ENCODE results near the gene PADI2. TPM values are rescaled to one million over a fixed set of nuclear protein-coding genes. Genes with fewer than 3 reads are reported as not detected.
A peak's percentile ranks its signal among the peaks of the same experiment; 100 is the strongest.

The PADI2 gene
- total RNA-seq, 1 experiment from 2014 or later: 14.0 TPM

DNA sequence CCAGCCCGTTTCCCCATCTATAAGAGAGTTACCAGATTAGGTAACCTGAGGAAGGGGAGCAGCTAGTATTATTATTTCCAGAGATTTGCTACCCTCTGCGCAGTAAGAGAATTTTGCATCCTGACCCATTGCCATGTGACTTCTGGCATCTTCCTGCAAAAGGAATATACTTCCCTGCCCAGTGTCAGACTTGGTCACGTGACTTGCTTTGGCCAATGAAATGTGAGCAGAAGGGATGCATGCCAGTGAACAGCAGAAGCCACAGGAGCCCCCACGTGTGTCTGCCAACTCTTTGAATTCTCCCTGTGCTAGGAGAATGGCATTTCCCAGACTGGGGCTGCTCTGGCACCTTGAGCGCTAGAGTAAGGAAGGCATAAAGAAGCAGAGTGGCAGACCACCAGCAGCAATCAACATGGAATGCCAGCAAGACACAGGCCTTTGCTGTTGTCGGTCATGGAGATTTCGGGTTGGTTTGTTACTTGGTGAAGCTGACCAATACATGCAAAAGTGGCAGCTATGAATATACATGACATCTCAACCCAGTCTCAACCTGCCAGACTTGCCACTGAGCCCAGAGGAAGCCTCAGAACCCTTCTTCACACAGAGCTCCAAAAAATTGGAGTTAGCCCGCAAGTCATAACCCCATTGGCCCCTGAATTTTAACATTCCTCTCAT lies 39.0 kb downstream of the PADI2 start:
- Histone ChIP-seq H3K9me3 (ENCODE audit: insufficient read depth, low read depth) (no peaks in the 10 kb centered on the region), H3K4me2 (no peak overlapping the region), H4K20me1 (ENCODE audit: insufficient read depth) (no peaks in the 10 kb centered on the region), H3K36me3 (ENCODE audit: low read depth) (no peaks in the 10 kb centered on the region), H3K4me3 (no peak overlapping the region), H3K27ac (no peak overlapping the region), H3K27me3 (ENCODE audit: insufficient read depth, low read depth) (no peaks in the 10 kb centered on the region), H2AFZ (no peak overlapping the region), H3F3A (ENCODE audit: insufficient read depth, low read depth) (no peaks in the 10 kb centered on the region), H3K4me1 (replicated peaks; ENCODE audit: insufficient read depth) (no peaks in the 10 kb centered on the region), H3K9me2 (ENCODE audit: insufficient read depth) (no peaks in the 10 kb centered on the region), H3K79me2 (ENCODE audit: low read depth) (no peaks in the 10 kb centered on the region)
- POLR2A ChIA-PET (ENCODE audit: unreplicated experiment): no interaction called here
- intact Hi-C loops (cut with micrococcal nuclease; ENCODE audit: unreplicated experiment): no loop called here
- CTCF ChIA-PET: no interaction called here
- TF ChIP-seq, protein P1, sequence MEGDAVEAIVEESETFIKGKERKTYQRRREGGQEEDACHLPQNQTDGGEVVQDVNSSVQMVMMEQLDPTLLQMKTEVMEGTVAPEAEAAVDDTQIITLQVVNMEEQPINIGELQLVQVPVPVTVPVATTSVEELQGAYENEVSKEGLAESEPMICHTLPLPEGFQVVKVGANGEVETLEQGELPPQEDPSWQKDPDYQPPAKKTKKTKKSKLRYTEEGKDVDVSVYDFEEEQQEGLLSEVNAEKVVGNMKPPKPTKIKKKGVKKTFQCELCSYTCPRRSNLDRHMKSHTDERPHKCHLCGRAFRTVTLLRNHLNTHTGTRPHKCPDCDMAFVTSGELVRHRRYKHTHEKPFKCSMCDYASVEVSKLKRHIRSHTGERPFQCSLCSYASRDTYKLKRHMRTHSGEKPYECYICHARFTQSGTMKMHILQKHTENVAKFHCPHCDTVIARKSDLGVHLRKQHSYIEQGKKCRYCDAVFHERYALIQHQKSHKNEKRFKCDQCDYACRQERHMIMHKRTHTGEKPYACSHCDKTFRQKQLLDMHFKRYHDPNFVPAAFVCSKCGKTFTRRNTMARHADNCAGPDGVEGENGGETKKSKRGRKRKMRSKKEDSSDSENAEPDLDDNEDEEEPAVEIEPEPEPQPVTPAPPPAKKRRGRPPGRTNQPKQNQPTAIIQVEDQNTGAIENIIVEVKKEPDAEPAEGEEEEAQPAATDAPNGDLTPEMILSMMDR (conservative IDR thresholded peaks at IDR 0.05): no peak
- no peak for TF ChIP-seq EZH2 (IDR thresholded peaks at IDR 0.05; ENCODE audit: low read depth)
- no TSS peak for BruUV-seq (replicated peaks)
- no peak for DNase-seq

DNA sequence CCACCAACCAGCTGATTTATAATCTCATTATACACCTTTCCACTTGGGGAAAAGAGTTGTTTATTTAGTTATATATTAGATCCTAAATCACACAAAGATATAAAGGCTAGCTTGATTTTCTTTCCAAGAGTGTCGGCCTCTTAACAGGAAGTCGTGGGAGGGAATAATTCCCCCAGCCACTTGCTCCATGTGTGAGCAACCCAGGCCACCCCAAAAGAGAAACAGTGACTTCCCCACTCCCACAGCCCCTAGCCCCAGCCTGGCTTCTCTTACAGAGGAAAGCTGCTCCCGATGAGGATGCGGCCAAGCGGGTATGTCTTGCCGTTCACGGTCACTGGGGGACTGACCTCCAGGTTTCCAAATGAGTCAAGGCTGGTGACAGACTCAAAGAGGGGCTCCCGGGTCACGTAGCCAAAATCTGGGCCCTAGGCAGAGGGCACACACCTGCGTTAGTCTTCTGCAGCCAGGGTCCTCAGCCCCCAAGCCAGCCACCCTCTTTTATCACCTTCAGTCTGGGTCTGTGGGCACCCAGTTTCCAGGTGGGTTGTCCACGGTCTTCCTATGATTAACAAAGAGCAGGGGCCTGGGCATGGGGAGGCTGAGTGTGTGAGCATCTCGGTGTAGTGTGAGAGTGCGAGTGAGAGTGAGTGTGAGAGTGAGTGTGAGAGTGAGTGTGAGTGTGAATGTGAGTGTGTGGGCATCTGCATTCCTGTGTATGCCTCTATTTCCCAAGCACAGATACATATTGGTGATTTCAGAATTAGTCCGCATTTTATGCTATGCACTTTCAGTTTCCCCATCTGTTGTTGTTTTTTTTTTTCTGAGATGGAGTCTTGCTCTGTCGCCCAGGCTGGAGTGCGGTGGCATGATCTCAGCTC lies 40.0 kb downstream of the PADI2 start:
- DNase-seq: no peak
- Histone ChIP-seq H3F3A (ENCODE audit: insufficient read depth, low read depth) (no peaks in the 10 kb centered on the region), H3K27me3 (ENCODE audit: insufficient read depth, low read depth) (no peaks in the 10 kb centered on the region), H3K4me3 (no peak overlapping the region), H3K9me2 (ENCODE audit: insufficient read depth) (no peaks in the 10 kb centered on the region), H3K36me3 (ENCODE audit: low read depth) (no peaks in the 10 kb centered on the region), H3K27ac (no peak overlapping the region), H3K4me1 (replicated peaks; ENCODE audit: insufficient read depth) (no peaks in the 10 kb centered on the region), H3K9me3 (ENCODE audit: insufficient read depth, low read depth) (no peaks in the 10 kb centered on the region), H3K4me2 (no peak overlapping the region), H3K79me2 (ENCODE audit: low read depth) (no peaks in the 10 kb centered on the region), H4K20me1 (ENCODE audit: insufficient read depth) (no peaks in the 10 kb centered on the region), H2AFZ (no peak overlapping the region)
- ChIA-PET POLR2A (ENCODE audit: unreplicated experiment) (interaction anchor here (0.6 kb wide), 1 partner anchor 15 kb away, joined by 5 read pairs; no protein-coding TSS in a partner anchor), CTCF (no interaction called here)
- no TSS peak for BruUV-seq (replicated peaks)
- intact Hi-C loops (cut with micrococcal nuclease; ENCODE audit: unreplicated experiment): no loop called here
- TF ChIP-seq EZH2 (IDR thresholded peaks at IDR 0.05; ENCODE audit: low read depth): no peak
- TF ChIP-seq, protein P1 (conservative IDR thresholded peaks at IDR 0.05): no peak

DNA sequence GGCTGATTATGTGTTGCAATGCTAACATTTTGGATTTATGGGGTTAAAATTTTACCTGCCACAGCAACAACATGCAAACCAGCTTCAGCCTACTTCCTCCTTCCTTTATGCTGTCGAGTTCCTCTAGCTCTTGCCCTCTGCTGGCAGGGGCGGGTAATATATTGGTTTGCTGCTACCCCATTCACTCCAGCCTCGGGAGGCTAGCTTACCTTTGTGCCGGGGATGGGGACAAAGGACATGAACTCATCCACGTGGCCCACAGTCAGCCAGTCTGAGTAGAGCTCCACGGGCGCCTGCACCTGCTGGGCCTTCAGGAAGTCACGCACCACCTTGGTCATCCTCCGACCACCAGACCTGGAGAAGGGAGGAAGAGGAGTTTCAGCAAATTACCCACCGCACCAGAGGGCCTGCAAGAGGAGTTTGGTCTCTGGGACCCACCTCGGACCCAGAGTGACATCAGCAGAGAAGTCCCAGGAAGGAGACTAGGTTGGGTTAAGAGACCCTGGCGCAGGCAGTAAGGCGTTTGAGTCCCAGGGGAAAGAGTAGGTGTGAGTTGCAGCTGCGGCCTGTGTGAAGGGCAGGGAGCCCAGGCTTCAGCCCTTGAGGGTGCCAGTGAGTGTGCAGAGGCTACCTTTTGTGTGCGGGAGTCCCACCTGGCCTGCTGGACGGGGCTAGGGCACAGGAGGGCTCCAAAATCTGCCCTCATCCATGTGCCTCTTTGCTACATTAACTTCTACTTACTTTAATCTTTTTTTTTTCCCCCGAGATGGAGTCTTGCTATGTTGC lies 43.6 kb downstream of the PADI2 start:
- no peaks in the 10 kb centered on the region for H3K9me3 ChIP-seq (ENCODE audit: insufficient read depth, low read depth)
- DNase-seq: no peak
- intact Hi-C loops (cut with micrococcal nuclease; ENCODE audit: unreplicated experiment): no loop called here
- CTCF ChIA-PET: no interaction called here
- no peak overlapping the region for H2AFZ ChIP-seq
- H3K79me2 ChIP-seq (ENCODE audit: low read depth): no peaks in the 10 kb centered on the region
- H3K27ac ChIP-seq: no peak overlapping the region
- no peak for TF ChIP-seq EZH2 (IDR thresholded peaks at IDR 0.05; ENCODE audit: low read depth)
- TF ChIP-seq, protein P1 (conservative IDR thresholded peaks at IDR 0.05): peak; percentile 53
- no peaks in the 10 kb centered on the region for H3K27me3 ChIP-seq (ENCODE audit: insufficient read depth, low read depth)
- no peak overlapping the region for H3K4me2 ChIP-seq
- H3K4me1 ChIP-seq (replicated peaks; ENCODE audit: insufficient read depth): no peaks in the 10 kb centered on the region
- no peaks in the 10 kb centered on the region for H3F3A ChIP-seq (ENCODE audit: insufficient read depth, low read depth)
- no TSS peak for BruUV-seq (replicated peaks)
- no peaks in the 10 kb centered on the region for H4K20me1 ChIP-seq (ENCODE audit: insufficient read depth)
- no peaks in the 10 kb centered on the region for H3K36me3 ChIP-seq (ENCODE audit: low read depth)
- POLR2A ChIA-PET (ENCODE audit: unreplicated experiment): no interaction called here
- H3K9me2 ChIP-seq (ENCODE audit: insufficient read depth): no peaks in the 10 kb centered on the region
- H3K4me3 ChIP-seq: no peak overlapping the region

Measured in PC-9 (cell line).